Right ventricle myocardium superior (tissue), 1 donor: ENCODE measurements around the gene PPIL4. TPM values are rescaled to one million over a fixed set of nuclear protein-coding genes. Genes with fewer than 3 reads are reported as not detected.
"Not testable (repeated sequence)": the region's sequence is repeated elsewhere in the genome, so short reads cannot be mapped to it uniquely, and the experiment has no call there.

Source experiments
- ATAC-seq: fragments of 200-7000 bp; cut with Tn5 transposase; one replicate; pipeline ENCODE4 v1.9.1; 2020; ENCODE audit warnings: mild to moderate bottlenecking; ENCODE audit not compliant: poor library complexity
- DNase-seq: peaks from one replicate; pipeline ENCODE4 v3.0.0-alpha.2; 2020
- intact Hi-C: fragments of 100-400 bp; cut with DNase I; formaldehyde crosslinking; loops from one replicate; pipeline ENCODE4 v1.11.2; 2022
- total RNA-seq: library from RNA; stranded (reverse); fragmentation: NEBNext Ultra II Directional; extraction: Animal tissue kit (Norgen Biotek cat#: 25700); gene quantifications from one replicate; pipeline ENCODE4 v1.2.1, GENCODE V29; 2021
- donor health status: DM: no; HTN: yes; CAD: no; lungs with severe emphysema.

Gene PPIL4
- total RNA-seq, 1 donor from 2014 or later: 13.9 TPM

DNA sequence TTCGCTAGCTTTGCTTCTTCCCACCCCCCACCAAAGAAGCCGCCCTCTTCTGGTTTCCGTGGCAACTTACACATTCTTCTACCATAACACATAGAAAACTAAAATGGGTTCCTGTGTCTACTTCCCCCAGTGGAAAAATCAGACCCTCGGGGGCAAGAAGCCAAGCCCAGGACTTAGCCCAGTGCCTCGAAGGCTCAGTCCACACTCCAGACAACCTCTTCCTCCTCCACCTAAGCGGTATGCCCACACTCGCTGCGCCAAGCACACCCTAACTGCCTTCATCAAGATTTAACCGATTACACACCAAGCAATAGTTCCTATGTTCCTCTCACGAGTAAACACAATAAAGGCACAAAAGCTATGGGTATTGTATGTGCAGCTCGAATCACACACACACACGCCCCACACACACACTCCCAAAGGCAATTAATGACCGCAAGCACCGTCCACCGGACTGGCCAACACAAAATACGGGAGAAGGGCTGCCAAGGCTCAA is 537 bp downstream of the PPIL4 start:
- no peak for DNase-seq
- ATAC-seq: peak; percentile 34
- intact Hi-C loops: no loop called here

DNA sequence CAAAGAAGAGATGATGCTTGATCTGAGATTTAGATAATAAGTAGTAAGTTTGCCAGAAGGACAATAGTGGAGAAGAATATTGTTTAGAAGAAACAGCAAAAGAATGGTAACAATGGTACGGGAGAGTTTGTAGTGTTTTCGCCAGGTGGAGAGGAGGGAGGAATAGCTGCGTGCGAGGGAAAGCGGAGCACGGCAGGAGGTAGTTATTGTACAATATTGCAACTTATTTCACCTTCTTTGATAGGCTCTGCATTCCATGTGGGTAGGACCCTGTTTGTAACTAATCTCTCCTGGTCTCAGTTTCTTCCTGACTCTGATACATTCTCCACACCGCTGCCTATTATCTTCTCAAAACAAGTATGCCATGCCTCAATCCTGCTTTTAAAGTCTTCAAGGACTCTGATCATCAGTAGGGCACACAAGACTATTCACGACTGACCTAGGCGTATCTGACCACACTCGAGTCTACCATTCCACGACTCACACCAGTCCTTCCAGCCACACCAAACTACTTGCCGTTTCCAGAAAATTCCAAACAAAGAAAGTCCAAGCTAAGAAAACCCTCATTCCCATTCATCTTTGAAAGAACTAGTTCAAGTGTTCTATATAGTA is 1.1 kb downstream of the PPIL4 start:
- intact Hi-C loops: no loop called here
- no peak for DNase-seq
- ATAC-seq: no peak

- DNase-seq (no peak), ATAC-seq (no peak)
- intact Hi-C loops: no loop called here
These were observed 4.7 kb downstream of the PPIL4 start for GRCh38 chr6:149541139-149541538.

DNA sequence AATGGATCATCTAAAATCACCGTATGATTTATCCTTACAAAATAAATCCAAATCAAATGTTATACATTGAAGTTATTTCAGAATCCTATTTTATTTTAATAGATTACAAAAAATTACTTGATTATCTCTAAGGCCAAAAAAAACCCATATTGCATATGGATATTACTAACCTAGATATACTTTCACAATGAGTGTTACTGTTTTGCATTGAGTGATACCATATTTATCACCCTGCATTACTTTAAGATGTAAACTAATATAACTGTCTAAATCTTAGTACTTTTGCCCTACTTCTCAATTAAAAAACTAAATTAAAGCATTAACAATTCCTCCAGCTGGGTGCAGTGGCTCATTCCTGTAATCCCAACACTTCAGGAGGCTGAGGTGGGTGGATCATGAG is 11.1 kb downstream of the PPIL4 start:
- ATAC-seq: no peak
- intact Hi-C loops: no loop called here

GRCh38 chr6:149529650-149530049 is 16.2 kb downstream of the PPIL4 start:
- intact Hi-C loops: no loop called here
- DNase-seq: no peak
- ATAC-seq: no peak

More for the DNA sequence above, 11.1 kb downstream of the PPIL4 start:
- DNase-seq: no peak

- ATAC-seq (no peak), DNase-seq (no peak)
- intact Hi-C loops: loop anchor here (10.0 kb wide), 3 partner anchors 61 to 491 kb away; no protein-coding TSS in a partner anchor
These were observed 30.3 kb downstream of the PPIL4 start for GRCh38 chr6:149515494-149515893.

DNA sequence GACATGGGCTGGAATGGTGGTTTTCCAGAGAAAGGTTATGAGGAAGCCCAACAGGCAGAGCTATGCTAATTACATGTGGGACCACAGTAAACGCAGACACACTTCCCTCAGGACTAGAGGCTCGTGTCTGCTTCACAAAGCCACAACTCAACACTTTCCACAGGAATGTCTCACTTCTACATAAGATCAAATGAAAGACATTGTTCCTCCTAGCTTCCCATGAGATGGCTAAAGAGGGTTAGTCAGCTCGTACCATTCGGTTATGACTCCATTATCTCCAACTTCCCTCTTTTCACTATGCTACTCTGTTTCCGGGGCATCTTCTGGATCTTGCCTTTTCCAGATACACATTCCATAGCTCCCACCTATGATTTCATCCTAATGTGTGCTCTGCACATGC is 31.9 kb downstream of the PPIL4 start:
- ATAC-seq (no peak), DNase-seq (no peak)
- intact Hi-C loops: loop anchor here (10.0 kb wide), 3 partner anchors 59 to 489 kb away; no protein-coding TSS in a partner anchor

DNA sequence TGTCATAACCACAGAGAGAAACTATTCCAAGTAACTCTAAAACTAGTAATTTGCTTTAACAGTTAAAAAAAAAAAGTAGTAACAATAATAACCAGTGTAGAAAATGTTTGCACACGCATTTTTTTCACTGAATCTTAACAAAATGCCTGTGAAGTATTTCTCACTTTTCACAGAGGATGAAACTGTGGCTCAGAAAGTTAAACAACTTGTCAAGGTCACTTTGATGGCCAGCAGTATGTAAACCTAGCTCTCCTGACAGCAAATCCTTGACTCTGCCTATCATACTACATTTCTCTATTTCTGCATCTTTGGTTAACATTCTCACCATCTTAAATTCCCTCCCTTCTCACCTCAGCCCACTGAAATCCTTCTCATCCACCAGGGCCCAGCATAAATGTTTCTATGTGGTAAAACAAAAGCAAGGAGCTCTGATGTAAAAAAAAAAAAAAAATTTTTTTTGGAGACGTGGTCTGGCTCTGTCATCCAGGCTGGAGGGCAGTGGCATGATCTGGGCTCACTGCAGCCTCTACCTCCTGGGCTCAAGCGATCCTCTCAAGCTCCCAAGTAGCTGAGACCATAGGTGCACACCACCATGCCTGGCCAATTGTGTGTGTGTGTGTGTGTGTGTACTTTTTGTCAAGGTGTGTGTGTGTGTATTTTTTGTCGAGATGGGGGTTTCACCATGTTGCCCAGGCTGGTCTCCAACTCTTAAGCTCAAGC is 34.9 kb downstream of the PPIL4 start:
- ATAC-seq: no peak
- intact Hi-C loops: loop anchor here (10.0 kb wide), 3 partner anchors 56 to 486 kb away; no protein-coding TSS in a partner anchor
- DNase-seq: no peak

DNA sequence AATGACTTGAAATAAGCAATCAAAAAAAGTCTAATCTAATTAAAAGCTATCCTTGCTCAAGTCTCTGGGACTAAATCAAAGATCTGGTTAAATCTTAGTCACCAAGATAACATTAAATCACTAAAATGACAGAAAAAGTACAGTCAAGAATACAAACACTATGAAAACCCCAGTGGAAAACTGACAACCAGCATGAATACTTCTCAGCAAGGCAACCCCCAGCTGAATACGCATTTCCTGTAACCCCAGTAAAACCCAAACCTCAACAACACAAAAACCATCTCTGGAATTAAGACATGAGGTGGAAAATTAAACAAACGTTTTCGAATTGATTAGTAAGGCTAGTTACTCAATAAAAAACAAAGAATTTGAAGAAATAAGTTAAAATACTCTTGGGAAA is 37.4 kb downstream of the PPIL4 start:
- ATAC-seq (no peak), DNase-seq (no peak)
- intact Hi-C loops: no loop called here

- DNase-seq: no peak
- no peak for ATAC-seq
- intact Hi-C loops: no loop called here
These were observed 42.0 kb downstream of the PPIL4 start for GRCh38 chr6:149503872-149504271.

GRCh38 chr6:149503276-149503675 is 42.6 kb downstream of the PPIL4 start:
- DNase-seq (no peak), ATAC-seq (no peak)
- intact Hi-C loops: no loop called here

GRCh38 chr6:149501768-149502167 is 44.1 kb downstream of the PPIL4 start:
- intact Hi-C loops: no loop called here
- DNase-seq: no peak
- ATAC-seq: no peak

DNA sequence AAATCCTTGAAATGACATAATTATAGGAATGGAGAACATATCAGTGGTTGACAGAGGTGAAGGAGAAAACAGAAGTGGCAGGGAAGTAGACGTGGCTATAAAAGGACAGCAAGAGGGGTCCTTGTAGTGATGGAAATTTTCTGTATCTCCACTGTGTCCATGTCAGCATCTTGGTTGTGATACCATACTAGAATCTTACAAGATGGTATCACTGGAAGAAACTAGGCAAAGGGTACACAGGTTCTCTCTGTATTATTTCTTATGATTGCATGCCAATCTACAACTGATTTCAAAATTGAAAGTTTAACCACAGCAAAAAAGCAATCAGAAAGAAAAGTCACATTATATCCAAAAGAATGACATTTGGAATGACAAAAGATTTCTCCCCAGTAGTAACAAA is 44.6 kb downstream of the PPIL4 start:
- no peak for ATAC-seq
- intact Hi-C loops: no loop called here
- DNase-seq: no peak

DNA sequence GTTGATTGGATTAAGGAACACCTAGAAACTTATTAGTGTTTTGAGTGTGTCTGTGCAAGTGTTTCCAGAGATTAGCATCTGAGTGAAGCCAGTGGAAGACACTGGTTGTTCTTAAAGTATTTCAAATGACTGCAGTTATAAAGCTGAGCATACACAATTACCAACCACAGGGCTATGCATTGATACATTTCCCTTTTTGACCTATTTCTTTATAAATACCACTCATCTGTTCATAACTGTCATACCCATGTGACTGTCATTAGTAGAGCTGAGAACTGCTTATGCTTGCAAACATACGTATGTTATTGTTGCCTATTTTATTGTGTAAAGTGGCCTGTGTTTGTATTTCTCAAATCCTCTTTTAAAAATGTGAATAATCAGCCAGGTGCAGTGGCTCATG is 45.7 kb downstream of the PPIL4 start:
- DNase-seq: no peak
- intact Hi-C loops: no loop called here
- ATAC-seq: no peak

- DNase-seq: no peak
- intact Hi-C loops: no loop called here
- ATAC-seq: peak; percentile 55
These were observed 46.8 kb downstream of the PPIL4 start for GRCh38 chr6:149499066-149499465.

- intact Hi-C loops: loop anchor here (2.0 kb wide), 1 partner anchor 31 kb away; no protein-coding TSS in a partner anchor
- no peak for DNase-seq
- ATAC-seq: no peak
These were observed 48.5 kb downstream of the PPIL4 start for GRCh38 chr6:149497365-149497764.

DNA sequence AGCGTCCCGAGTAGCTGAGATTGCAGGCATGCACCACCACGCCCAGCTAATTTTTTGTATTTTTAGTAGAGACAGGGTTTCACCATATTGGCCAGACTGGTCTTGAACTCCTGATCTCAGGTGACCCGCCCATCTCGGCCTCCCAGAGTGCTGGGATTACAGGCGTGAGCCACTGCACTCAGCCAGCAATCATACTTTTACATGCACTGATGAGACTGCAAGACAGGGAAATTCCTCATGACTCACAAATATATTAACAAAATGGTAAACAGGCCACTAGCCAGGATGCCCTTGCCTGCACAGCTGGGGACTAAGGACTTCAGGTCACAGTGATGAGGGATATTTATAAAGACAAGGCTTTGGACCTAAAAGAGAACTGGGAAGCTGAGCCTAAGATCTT is 49.2 kb downstream of the PPIL4 start:
- not testable (repeated sequence) for ATAC-seq, DNase-seq
- intact Hi-C loops: loop anchor here (2.0 kb wide), 1 partner anchor 30 kb away; no protein-coding TSS in a partner anchor

DNA sequence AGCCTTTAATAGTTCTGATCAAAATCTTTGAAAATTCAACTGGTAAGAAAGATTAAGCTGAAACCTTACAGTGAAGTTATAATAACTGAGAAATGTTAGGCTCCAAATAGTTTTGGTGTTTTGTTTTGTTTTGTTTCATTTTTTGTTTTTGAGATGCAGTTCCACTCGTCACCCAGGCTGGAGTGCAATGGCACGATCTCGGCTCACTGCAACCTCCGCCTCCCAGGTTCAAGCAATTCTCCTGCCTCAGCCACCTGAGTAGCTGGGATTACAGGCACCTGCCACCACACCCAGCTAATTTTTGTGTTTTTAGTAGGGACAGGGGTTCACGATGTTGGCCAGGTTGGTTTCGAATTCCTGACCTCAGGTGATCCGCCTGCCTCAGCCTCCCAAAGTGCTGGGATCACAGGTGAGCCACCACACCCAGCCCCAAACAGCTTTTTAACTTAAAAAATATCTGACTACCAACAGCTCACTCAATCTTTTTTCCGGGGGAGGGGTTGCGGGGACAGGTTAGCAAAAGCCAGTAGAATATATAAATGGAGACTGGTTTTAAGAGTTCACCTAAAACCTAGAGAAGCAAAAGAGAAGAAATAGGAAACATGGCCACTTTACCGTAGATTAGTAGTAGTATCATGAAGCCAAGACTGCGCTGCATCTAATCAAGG is 50.4 kb downstream of the PPIL4 start:
- not testable (repeated sequence) for DNase-seq, ATAC-seq
- intact Hi-C loops: loop anchor here (2.0 kb wide), 1 partner anchor 29 kb away; no protein-coding TSS in a partner anchor

DNA sequence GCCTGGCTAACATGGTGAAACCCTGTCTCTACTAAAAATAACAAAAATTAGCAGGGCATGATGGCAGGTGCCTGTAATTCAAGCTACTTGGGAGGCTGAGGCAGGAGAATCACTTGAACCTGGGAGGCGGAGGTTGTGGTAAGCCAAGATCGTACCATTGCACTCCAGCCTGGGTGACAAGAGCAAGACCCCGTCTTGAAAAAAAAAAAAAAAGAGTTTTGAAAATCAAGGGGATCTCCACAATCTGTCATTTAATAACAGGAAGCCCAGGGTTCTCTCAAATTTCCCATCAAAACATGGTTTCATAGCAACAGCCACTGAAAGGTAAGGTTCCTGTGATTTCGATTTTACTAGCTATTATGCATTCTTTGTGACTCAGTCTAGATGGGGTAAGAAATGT is 51.0 kb downstream of the PPIL4 start:
- intact Hi-C loops, DNase-seq, ATAC-seq: not testable (repeated sequence)
